ENCODE data around the gene TTC33. TPM values are rescaled to one million over a fixed set of nuclear protein-coding genes. Genes with fewer than 3 reads are reported as not detected.

Gene TTC33
- total and polyA plus RNA-seq, 2 of the 4 experiments (the other 2 are of a cell fraction) = 3.1 to 8.1 TPM

DNA sequence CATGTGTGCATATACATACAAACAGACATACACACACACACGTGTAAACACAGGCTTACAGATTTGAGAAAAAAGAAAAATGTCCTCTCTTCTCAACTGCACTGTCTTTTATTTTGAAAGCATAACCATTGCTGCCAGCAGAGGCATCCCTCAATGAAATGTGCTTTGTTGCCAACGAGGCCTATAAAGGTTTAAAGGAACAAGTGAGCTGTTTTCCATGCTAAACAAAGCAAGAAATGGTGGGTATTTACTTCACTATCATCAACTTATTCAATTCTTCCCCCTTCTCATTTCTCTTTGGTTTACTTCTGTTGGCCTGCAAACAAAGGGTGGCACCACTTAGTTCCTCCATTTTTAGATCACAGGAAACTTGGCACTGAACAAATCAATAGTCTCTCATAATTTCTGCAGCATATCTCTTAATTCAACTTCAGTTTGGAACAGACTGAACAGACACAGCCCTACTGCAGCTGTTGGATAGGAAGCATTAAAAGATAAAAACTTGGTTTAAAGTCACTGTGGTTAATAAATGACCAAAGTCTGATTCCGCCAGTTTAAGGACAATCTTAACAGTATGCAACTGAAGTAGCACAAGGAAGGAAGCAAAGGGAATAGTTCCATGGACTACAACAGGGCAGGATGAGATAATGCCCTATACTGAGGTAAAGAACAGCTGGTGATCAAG lies 21.7 kb downstream of the TTC33 start:
- H3K79me1 ChIP-seq (ENCODE audit: low read depth in 1 of 2, low read length in 2 of 2) = peaks cover 13 to 37% of the 10 kb centered on the region in 2 experiments
- TF ChIP-seq CHD1 (IDR thresholded peaks at IDR 0.05; ENCODE audit: low read depth, low read length) (no peak), MAZ (IDR thresholded peaks at IDR 0.05; ENCODE audit: borderline replicate concordance, low read depth, low read length) (no peak), NFE2L2 (IDR thresholded peaks at IDR 0.05; ENCODE audit: low read depth, low read length) (no peak), SMC3 (IDR thresholded peaks at IDR 0.05; ENCODE audit: low read depth, low read length) (no peak), MAFK (IDR thresholded peaks at IDR 0.05; ENCODE audit: low read depth, low read length) (no peak)
- ATAC-seq (ENCODE audit: low read depth) (no peak), DNase-seq (no peak)
- H3K18ac ChIP-seq (ENCODE audit: low read depth, low read length) = peak overlapping the region; percentile 85; the same call in 1 of the 2 replicates
- intact Hi-C loops (cut with micrococcal nuclease) (no loop called here), in situ Hi-C loops (cut with MboI; ENCODE audit: low sequenced_read_pairs) (loop anchor here (10.0 kb wide), 1 partner anchor 1149 kb away; no protein-coding TSS in a partner anchor), dilution Hi-C loops (cut with HindIII; ENCODE audit: low sequenced_read_pairs, unreplicated experiment) (no loop called here)
- H3K23ac ChIP-seq (ENCODE audit: low read depth, low read length) = peak overlapping the region; percentile 71; the same call in 1 of the 2 replicates
- H3K27me3 ChIP-seq (ENCODE audit: control insufficient read depth, insufficient read depth, low read length) = no peaks in the 10 kb centered on the region
- no peak overlapping the region for H3K9ac ChIP-seq (ENCODE audit: low read depth, low read length)
- peak overlapping the region in 1 of 2 experiments; percentile 74; a peak in 2 of 4 replicates for H4K8ac ChIP-seq (ENCODE audit: low read depth in 2 of 2, low read length in 2 of 2)
- H4K20me1 ChIP-seq (ENCODE audit: insufficient read depth, low read length) = no peaks in the 10 kb centered on the region
- no peak overlapping the region for H3K4me3 ChIP-seq (ENCODE audit: insufficient read depth, low read depth, low read length)
- peaks cover 14% of the 10 kb centered on the region for H3K9me1 ChIP-seq (ENCODE audit: insufficient read depth, low read length)
- H2BK120ac ChIP-seq (ENCODE audit: low read depth, low read length) = peak overlapping the region; percentile 81
- no peaks in the 10 kb centered on the region for H3K9me3 ChIP-seq (ENCODE audit: control insufficient read depth, insufficient read depth, low read length)
- peak overlapping the region; percentile 52; the same call in 1 of the 2 replicates for H3K4ac ChIP-seq (ENCODE audit: low read depth, low read length)
- H3K27ac ChIP-seq (ENCODE audit: insufficient read depth, low read length) = no peak overlapping the region
- H2AK5ac ChIP-seq (ENCODE audit: low read depth, low read length) = peak overlapping the region; percentile 88
- WGBS, 2 experiments (ENCODE audit: extremely low coverage in 2 of 2, insufficient read length in 1 of 2) = no CpG with 5 or more reads among the region's 3 CpGs
- H2BK20ac ChIP-seq (ENCODE audit: low read depth, low read length) = peak overlapping the region; percentile 88
- no peak overlapping the region for H2AK9ac ChIP-seq (replicated peaks; ENCODE audit: low read depth, low read length, poor library complexity)
- H4K91ac ChIP-seq (ENCODE audit: insufficient read depth, low read depth, low read length) = peak overlapping the region; percentile 87
- peak overlapping the region; percentile 78; the same call in 1 of the 2 replicates for H4K5ac ChIP-seq (ENCODE audit: low read depth, low read length)
- POLR2A ChIA-PET (ENCODE audit: unreplicated experiment) = no interaction called here
- BruUV-seq (replicated peaks) = no TSS peak
- H3K4me2 ChIP-seq (ENCODE audit: low read depth, low read length) = no peak overlapping the region
- peak overlapping the region; percentile 71 for H2BK5ac ChIP-seq (ENCODE audit: low read depth, low read length, poor library complexity, severe bottlenecking)
- no peak overlapping the region for H2AFZ ChIP-seq (replicated peaks; ENCODE audit: low read length, poor library complexity)
- no peaks in the 10 kb centered on the region for H3K36me3 ChIP-seq (ENCODE audit: control insufficient read depth, insufficient read depth, low read length)
- peaks cover 14% of the 10 kb centered on the region for H3K4me1 ChIP-seq (ENCODE audit: control insufficient read depth, insufficient read depth, low read length)
- H3K56ac ChIP-seq (ENCODE audit: extremely low read depth, insufficient read depth, low read length) = no peak overlapping the region
- H3K14ac ChIP-seq (replicated peaks; ENCODE audit: low read depth, low read length) = peak overlapping the region; percentile 92
- CTCF ChIA-PET = interaction anchor here (0.6 to 1.8 kb wide), 4 partner anchors 9 to 1009 kb away, joined by 3 to 4 read pairs (median 4); no protein-coding TSS in a partner anchor
- peak overlapping the region; percentile 76; the same call in 1 of the 3 replicates for H2BK15ac ChIP-seq (ENCODE audit: low read depth, low read length)

Data from IMR-90 (cell line).